ENCODE results near the gene NUDT14.

DNA sequence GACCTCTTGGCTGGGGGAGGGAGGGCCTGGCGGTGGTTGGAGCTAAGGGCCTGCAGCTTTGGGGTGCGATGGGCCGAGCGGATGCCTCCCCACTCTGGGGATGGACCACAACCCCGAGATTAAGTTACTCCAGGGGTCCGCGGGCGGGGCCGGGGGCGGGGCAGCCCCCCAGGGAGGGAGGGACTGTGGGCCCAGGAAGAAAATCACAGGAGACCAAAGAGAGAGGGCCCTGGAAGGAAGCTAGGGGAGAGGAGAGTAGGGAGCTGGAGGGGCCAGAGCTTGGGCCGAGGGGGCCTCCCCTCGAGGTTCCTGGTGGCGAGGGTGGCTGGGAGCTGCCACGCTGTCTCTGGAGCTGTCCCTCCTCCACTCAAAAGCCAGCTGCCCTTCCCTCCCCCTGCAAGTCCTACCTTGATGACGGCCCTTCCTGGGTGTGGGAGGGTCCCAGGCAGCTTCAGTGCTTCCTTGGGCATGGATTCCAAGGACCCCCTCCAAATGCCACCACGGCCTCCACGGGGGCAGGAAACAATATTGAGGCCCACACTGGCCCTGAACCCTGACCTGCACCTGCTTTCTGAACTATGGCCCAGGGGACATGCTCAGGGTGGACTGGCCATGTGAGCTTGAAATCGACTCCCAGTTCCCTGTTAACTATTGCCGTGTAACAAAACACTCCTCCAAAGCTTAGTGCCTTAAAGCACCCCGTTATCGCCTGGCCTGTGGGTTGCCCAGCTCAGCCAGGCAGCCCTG is 610 bp upstream of the NUDT14 start:
- TF ChIP-seq, protein P1, sequence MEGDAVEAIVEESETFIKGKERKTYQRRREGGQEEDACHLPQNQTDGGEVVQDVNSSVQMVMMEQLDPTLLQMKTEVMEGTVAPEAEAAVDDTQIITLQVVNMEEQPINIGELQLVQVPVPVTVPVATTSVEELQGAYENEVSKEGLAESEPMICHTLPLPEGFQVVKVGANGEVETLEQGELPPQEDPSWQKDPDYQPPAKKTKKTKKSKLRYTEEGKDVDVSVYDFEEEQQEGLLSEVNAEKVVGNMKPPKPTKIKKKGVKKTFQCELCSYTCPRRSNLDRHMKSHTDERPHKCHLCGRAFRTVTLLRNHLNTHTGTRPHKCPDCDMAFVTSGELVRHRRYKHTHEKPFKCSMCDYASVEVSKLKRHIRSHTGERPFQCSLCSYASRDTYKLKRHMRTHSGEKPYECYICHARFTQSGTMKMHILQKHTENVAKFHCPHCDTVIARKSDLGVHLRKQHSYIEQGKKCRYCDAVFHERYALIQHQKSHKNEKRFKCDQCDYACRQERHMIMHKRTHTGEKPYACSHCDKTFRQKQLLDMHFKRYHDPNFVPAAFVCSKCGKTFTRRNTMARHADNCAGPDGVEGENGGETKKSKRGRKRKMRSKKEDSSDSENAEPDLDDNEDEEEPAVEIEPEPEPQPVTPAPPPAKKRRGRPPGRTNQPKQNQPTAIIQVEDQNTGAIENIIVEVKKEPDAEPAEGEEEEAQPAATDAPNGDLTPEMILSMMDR (IDR thresholded peaks at IDR 0.05), result no peak
- no peak for TF ChIP-seq POLR2A (IDR thresholded peaks at IDR 0.05)
